MCF 10A (cell line): ENCODE measurements around the gene TUBB2B. TPM values are rescaled to one million over a fixed set of nuclear protein-coding genes. Genes with fewer than 3 reads are reported as not detected.

Experiments
- Bru-seq: library from RNA; stranded (reverse); fragments of 400-500 nt; gene quantifications from one replicate; lab custom pipeline; 2021; lab: Mats Ljungman, UMichigan
- BruChase-seq, 2 experiments: library from RNA; stranded (reverse); fragments of 400-500 nt; gene quantifications; one replicate each; lab custom pipeline; 2021; lab: Mats Ljungman, UMichigan
- BruUV-seq: library from RNA; stranded (reverse); fragments of 400-500 nt; replicated peaks from 2 replicates; lab custom pipeline; 2021; lab: Mats Ljungman, UMichigan
- CTCF ChIA-PET: fragments of 300-600 bp; sonication (Branson Sonifier 250); formaldehyde crosslinking; extraction: SDS; loops from one replicate; lab custom pipeline; 2021; ENCODE audit warnings: antibody characterized with exemption, inconsistent platforms; lab: Yijun Ruan, JAX
- POLR2A ChIA-PET: fragments of 300-600, 350-650 bp; sonication (Branson Sonifier 250); formaldehyde crosslinking; extraction: SDS; loops from one replicate; lab custom pipeline; 2020; ENCODE audit warnings: antibody characterized with exemption, inconsistent platforms; lab: Yijun Ruan, JAX
- DNase-seq: peaks from one replicate; pipeline ENCODE4 v3.0.0-alpha.2; 2018; ENCODE audit not compliant: unreplicated experiment
- H3K27ac Mint-ChIP-seq: one replicate; pipeline ENCODE4 v1.8.0; 2022; ENCODE audit warnings: mild to moderate bottlenecking, low read depth, mixed read lengths; ENCODE audit not compliant: unreplicated experiment
- H3K27me3 Mint-ChIP-seq: one replicate; pipeline ENCODE4 v1.8.0; 2022; ENCODE audit warnings: mixed read lengths; ENCODE audit not compliant: insufficient read depth, unreplicated experiment
- H3K36me3 Mint-ChIP-seq: one replicate; pipeline ENCODE4 v1.8.0; 2022; ENCODE audit warnings: mild to moderate bottlenecking, moderate library complexity, mixed read lengths; ENCODE audit not compliant: insufficient read depth, unreplicated experiment
- H3K4me1 Mint-ChIP-seq: one replicate; pipeline ENCODE4 v1.8.0; 2022; ENCODE audit warnings: mixed read lengths; ENCODE audit not compliant: insufficient read depth, unreplicated experiment
- H3K4me3 Mint-ChIP-seq: one replicate; pipeline ENCODE4 v1.8.0; 2022; ENCODE audit warnings: mild to moderate bottlenecking, moderate library complexity, mixed read lengths; ENCODE audit not compliant: unreplicated experiment
- H3K9me3 Mint-ChIP-seq: one replicate; pipeline ENCODE4 v1.8.0; 2022; ENCODE audit warnings: mixed read lengths; ENCODE audit not compliant: unreplicated experiment
- CTCF ChIP-seq: fragments of 200-600 bp; IDR thresholded peaks from one replicate; pipeline ENCODE4 v1.8.0; 2022; ENCODE audit warnings: antibody characterized with exemption, mild to moderate bottlenecking; ENCODE audit not compliant: unreplicated experiment
- intact Hi-C: fragments of 100-400 bp; cut with micrococcal nuclease; formaldehyde crosslinking; loops from 2 replicates; pipeline ENCODE4 v1.14.1; 2022
- long read RNA-seq: library from polyadenylated mRNA; stranded (forward); transcript quantifications from one replicate; pipeline ENCODE4 v2.0.0, GENCODE V29; 2022
- total RNA-seq: library from RNA; stranded (reverse); gene quantifications from 2 replicates; pipeline ENCODE4 v1.2.3, GENCODE V29; 2022

Gene TUBB2B
- total RNA-seq (0.47 and 0.54 TPM in 2 replicates), Bru-seq, nascent RNA (percentile 14 among the genes with signal in this experiment), BruChase-seq, experiment 1, labeled RNA remaining after a 6-hour chase (percentile 20 among the genes with signal in this experiment), BruChase-seq, experiment 2, labeled RNA remaining after a 2-hour chase (percentile 18 among the genes with signal in this experiment)
- long read RNA-seq = 0 reads

GRCh38 chr6:3227363-3228045, at the start of gene TUBB2B:
TSS of gene TUBB2B (minus strand) at chr6:3227653. CDS start at chr6:3227543, 110 bp downstream.
- Mint-ChIP-seq H3K4me1 (peaks cover 21% of the 10 kb centered on the region), H3K9me3 (no peaks in the 10 kb centered on the region), H3K27me3 (peaks cover 68% of the 10 kb centered on the region), H3K4me3 (peak within 1 kb of the TSS; percentile 65), H3K36me3 (no peaks in the 10 kb centered on the region), H3K27ac (no peak within 1 kb of the TSS)
- ChIA-PET POLR2A (no interaction called here), CTCF (no interaction called here)
- DNase-seq = no peak
- TF ChIP-seq CTCF = no peak
- BruUV-seq = no TSS peak
- intact Hi-C loops = no loop called here

DNA sequence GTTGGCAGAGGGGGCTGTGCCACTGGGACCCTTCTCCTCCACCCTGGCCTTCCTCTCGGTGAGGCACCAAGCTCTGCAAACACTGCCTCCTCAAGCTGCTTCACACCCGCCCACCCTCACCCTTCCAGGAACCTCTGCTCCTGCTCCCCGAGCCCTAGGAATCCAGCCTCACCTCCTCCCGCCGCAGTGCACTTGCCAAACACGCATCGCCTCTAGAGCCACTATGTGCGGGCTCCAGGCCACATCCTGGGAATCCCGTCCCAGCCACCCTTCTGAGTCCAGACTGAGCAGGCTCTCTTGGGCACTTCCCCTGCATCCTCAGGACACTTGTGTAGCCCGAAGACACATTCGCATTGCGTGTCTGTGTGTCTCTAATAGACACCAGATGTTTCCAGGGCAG, 49.8 kb upstream of the TUBB2B start:
- POLR2A ChIA-PET = no interaction called here
- DNase-seq = no peak
- intact Hi-C loops = loop anchor here (5.0 kb wide), 1 partner anchor 240 kb away; no protein-coding TSS in a partner anchor
- no TSS peak for BruUV-seq
- Mint-ChIP-seq H3K27ac (no peak overlapping the region), H3K4me1 (peaks cover 7% of the 10 kb centered on the region), H3K36me3 (peaks cover 40% of the 10 kb centered on the region), H3K9me3 (no peaks in the 10 kb centered on the region), H3K27me3 (no peaks in the 10 kb centered on the region), H3K4me3 (no peak overlapping the region)
- TF ChIP-seq CTCF = no peak
- CTCF ChIA-PET = no interaction called here

GRCh38 chr6:3276174-3277167, 49.0 kb upstream of the TUBB2B start:
- no peaks in the 10 kb centered on the region for H3K27me3 Mint-ChIP-seq
- intact Hi-C loops = loop anchor here (5.0 kb wide), 1 partner anchor 241 kb away; no protein-coding TSS in a partner anchor
- H3K36me3 Mint-ChIP-seq = peaks cover 42% of the 10 kb centered on the region
- CTCF ChIA-PET = interaction anchor here (0.6 to 1.1 kb wide), 4 partner anchors 28 to 657 kb away, joined by 3 to 5 read pairs (median 4); no protein-coding TSS in a partner anchor
- no peak overlapping the region for H3K4me3 Mint-ChIP-seq
- POLR2A ChIA-PET = no interaction called here
- H3K9me3 Mint-ChIP-seq = no peaks in the 10 kb centered on the region
- no TSS peak for BruUV-seq
- no peak for TF ChIP-seq CTCF
- DNase-seq = no peak
- H3K27ac Mint-ChIP-seq = peak overlapping the region; percentile 73
- no peaks in the 10 kb centered on the region for H3K4me1 Mint-ChIP-seq
